ENCODE results near the gene SCARF2. TPM values are rescaled to one million over a fixed set of nuclear protein-coding genes. Genes with fewer than 3 reads are reported as not detected.
"Not testable (repeated sequence)": the region's sequence is repeated elsewhere in the genome, so short reads cannot be mapped to it uniquely, and the experiment has no call there.

The SCARF2 gene
- polyA plus RNA-seq, 2 of the 4 experiments (the other 2 are of a cell fraction): 0.35 to 0.66 TPM

DNA sequence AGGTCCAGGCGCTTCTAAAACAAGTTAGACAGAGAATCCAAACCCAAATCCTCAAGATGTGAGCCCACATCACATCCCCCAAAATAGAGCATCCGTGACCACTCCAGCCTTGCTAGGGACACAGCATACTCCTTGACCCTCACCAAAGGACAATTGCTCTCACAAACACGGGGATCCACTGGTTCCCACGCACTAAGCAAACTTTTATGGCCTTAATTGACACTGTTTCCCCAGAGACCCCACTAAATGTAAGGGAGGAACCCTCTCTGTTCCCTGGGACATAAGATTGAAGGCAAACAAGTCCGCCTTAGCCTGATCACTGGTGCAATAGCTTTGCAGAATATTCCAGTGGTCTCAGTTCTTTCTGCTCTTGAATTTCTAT, 23.6 kb downstream of the SCARF2 start (continued):
- TF ChIP-seq ATOH8 (CRISPR knock-in tag; IDR thresholded peaks at IDR 0.05; ENCODE audit: low read depth): no peak
- TF ChIP-seq, protein P1, sequence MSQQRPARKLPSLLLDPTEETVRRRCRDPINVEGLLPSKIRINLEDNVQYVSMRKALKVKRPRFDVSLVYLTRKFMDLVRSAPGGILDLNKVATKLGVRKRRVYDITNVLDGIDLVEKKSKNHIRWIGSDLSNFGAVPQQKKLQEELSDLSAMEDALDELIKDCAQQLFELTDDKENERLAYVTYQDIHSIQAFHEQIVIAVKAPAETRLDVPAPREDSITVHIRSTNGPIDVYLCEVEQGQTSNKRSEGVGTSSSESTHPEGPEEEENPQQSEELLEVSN (IDR thresholded peaks at IDR 0.05; ENCODE audit: borderline replicate concordance, low read depth): no peak

DNA sequence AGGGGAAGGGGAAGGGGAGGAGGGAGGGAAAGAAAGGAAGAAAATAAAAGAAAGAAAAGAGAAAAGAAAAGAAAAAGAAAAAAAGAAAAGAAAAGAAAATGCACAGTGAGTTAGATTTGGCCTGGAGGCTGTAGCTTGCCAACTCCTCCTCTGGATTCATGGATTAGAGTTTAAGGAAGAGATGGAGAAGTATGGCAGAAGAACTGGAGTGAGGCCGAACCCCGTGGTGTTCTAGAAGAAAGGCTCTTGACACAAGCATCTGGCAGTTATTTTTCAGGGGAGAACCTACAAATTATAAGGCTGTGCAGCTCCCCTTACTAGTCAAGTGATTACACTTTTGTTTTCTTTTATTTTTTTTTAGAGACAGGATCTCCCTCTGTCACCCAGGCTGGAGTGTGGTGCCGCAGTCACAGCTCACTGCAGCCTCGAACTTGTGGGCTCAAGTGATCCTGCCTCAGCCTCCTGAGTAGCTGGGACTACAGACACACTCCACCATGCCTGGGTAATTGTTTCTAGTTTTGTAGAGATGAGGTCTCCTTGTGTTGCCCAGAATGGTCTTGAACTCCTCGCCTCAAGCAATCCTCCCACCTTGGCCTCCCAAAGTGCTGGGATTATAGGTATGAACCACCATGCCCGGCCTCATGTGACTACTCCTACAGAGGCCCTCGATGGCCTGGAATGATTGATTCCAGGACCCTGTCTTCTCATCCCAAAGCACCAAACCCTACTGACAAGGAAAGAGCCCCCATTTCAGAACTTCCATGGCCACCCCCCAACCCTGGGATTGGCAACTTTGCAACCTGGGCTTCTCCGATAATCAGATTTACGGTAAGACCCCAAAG, 24.2 kb downstream of the SCARF2 start:
- no peak overlapping the region for H3K4me3 ChIP-seq
- no peak for ATAC-seq
- ChIA-PET CTCF (no interaction called here), POLR2A (no interaction called here)
- no peak for FAIRE-seq
- no peak overlapping the region for H3K4me2 ChIP-seq
- H3K4me1 ChIP-seq: no peaks in the 10 kb centered on the region
- TF ChIP-seq CBX2 (IDR thresholded peaks at IDR 0.05; ENCODE audit: borderline replicate concordance, low read depth): no peak
- no peak for TF ChIP-seq EP300 (IDR thresholded peaks at IDR 0.05)
- TF ChIP-seq MAZ (IDR thresholded peaks at IDR 0.05; ENCODE audit: borderline replicate concordance, low read depth, low read length): no peak
- no peak for TF ChIP-seq RARB (CRISPR knock-in tag; IDR thresholded peaks at IDR 0.05)
- no peak for TF ChIP-seq SREBF2 (IDR thresholded peaks at IDR 0.05)
- TF ChIP-seq RFX5 (IDR thresholded peaks at IDR 0.05): no peak
- no peak for TF ChIP-seq PBX3 (IDR thresholded peaks at IDR 0.05)
- no peak for TF ChIP-seq FOXS1 (CRISPR knock-in tag; IDR thresholded peaks at IDR 0.05)
- TF ChIP-seq RCOR1 (IDR thresholded peaks at IDR 0.05; ENCODE audit: low read depth, low read length): no peak
- no peak for TF ChIP-seq FOSB (CRISPR knock-in tag; IDR thresholded peaks at IDR 0.05)
- TF ChIP-seq CHD4 (IDR thresholded peaks at IDR 0.05; ENCODE audit: borderline replicate concordance): no peak
- TF ChIP-seq CHD2 (IDR thresholded peaks at IDR 0.05; ENCODE audit: low read length, partially characterized antibody): no peak
- TF ChIP-seq CEBPB (IDR thresholded peaks at IDR 0.05): no peak
- no peak for TF ChIP-seq BHLHE40 (IDR thresholded peaks at IDR 0.05; ENCODE audit: low read depth, low read length)
- no peak for TF ChIP-seq MYC (IDR thresholded peaks at IDR 0.05; ENCODE audit: borderline replicate concordance, low read length)
- no peak for TF ChIP-seq ESRRA (IDR thresholded peaks at IDR 0.05; ENCODE audit: borderline replicate concordance, low read length)
- TF ChIP-seq ZFP36 (IDR thresholded peaks at IDR 0.05; ENCODE audit: borderline replicate concordance, partially characterized antibody): no peak
- TF ChIP-seq PHF8 (IDR thresholded peaks at IDR 0.05; ENCODE audit: borderline replicate concordance, low read depth): no peak
- 78% methylated on average over 9 of the region's 9 CpGs for WGBS (ENCODE audit: missing lambda C conversion rate)
- H3K27ac ChIP-seq: no peak overlapping the region
- no peaks in the 10 kb centered on the region for H3K9me3 ChIP-seq
- no peak for DNase-seq (ENCODE audit: low read depth in 1 of 2, low spot score in 1 of 2)

DNA sequence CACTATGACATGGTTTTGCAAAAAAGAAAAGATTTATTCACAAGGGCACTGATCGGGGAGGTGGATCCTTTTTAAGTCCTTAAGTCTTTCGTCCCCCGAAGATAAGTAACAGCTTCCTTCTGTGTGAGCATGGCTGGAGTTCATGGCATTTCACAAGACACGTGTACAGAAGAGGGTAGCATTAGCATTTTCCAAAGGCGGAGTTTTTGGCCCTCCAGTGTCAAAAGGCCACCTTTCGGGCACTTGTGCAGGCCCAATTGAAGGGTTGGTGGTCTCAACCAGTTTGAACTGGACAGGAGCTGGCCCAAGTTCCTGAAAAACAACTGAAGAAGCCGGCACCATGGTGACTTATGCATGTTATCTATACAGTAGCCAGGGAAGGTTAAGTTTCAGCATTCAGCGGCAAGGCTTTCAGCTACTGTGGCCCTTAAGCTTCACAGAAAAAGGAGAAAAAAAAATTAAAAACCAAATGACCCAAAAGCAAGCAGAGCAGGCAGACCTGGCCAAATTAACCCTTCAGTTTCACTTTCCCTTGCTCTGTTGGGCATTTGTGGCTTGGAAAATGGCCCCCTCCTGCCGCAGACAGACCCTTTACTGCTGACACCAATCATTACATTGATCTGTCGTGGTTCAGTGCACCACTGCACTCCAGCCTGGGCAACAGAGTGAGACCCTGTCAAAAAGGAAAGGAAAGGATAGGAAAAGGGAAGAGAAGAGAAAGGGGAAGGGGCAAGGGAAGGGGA, 25.0 kb downstream of the SCARF2 start:
- Histone ChIP-seq H3K9me3 (no peaks in the 10 kb centered on the region), H3K27ac (no peak overlapping the region), H3K4me3 (no peak overlapping the region), H3K4me1 (no peaks in the 10 kb centered on the region), H3K4me2 (no peak overlapping the region)
- FAIRE-seq (no peak), ATAC-seq (no peak), DNase-seq (ENCODE audit: low read depth in 1 of 2, low spot score in 1 of 2) (no peak)
- CTCF ChIA-PET: interaction anchor here (0.9 kb wide), 1 partner anchor 44 kb away, joined by 3 read pairs; no protein-coding TSS in a partner anchor
- 79% methylated on average over 10 of the region's 10 CpGs for WGBS (ENCODE audit: missing lambda C conversion rate)
- TF ChIP-seq JUNB (IDR thresholded peaks at IDR 0.05) (no peak), CHD4 (IDR thresholded peaks at IDR 0.05; ENCODE audit: borderline replicate concordance) (no peak), TP53 (CRISPR knock-in tag; IDR thresholded peaks at IDR 0.05) (no peak), ESRRA (IDR thresholded peaks at IDR 0.05; ENCODE audit: borderline replicate concordance, low read length) (no peak), HEYL (CRISPR knock-in tag; IDR thresholded peaks at IDR 0.05) (no peak), CEBPB (IDR thresholded peaks at IDR 0.05) (no peak), EHMT2 (IDR thresholded peaks at IDR 0.05; ENCODE audit: low read depth) (no peak), FOSB (CRISPR knock-in tag; IDR thresholded peaks at IDR 0.05) (no peak), RFX5 (IDR thresholded peaks at IDR 0.05) (no peak), CBX8 (IDR thresholded peaks at IDR 0.05) (no peak), FOSL2 (IDR thresholded peaks at IDR 0.05) (no peak), FOSL2 (CRISPR knock-in tag; IDR thresholded peaks at IDR 0.05) (no peak)
- POLR2A ChIA-PET: no interaction called here

- H3K27ac ChIP-seq; H3K4me2 ChIP-seq; DNase-seq (ENCODE audit: low read depth in 1 of 2, low spot score in 1 of 2); FAIRE-seq; ATAC-seq; POLR2A ChIA-PET; H3K4me3 ChIP-seq; H3K4me1 ChIP-seq; H3K9me3 ChIP-seq: not testable (repeated sequence)
- CTCF ChIA-PET: interaction anchor here (1.1 to 2.0 kb wide), 2 partner anchors 8 to 9 kb away, joined by 3 to 7 read pairs; no protein-coding TSS in a partner anchor
- WGBS (ENCODE audit: missing lambda C conversion rate): 89% methylated on average over 3 of the region's 3 CpGs
Measured at GRCh38 chr22:20409385-20409784, 28.2 kb downstream of the SCARF2 start.
